Keratinocyte (primary cell): ENCODE data around the gene FREM2. TPM values are rescaled to one million over a fixed set of nuclear protein-coding genes. Genes with fewer than 3 reads are reported as not detected.

Experiments
- DNase-seq: peaks from one replicate; pipeline ENCODE4 v3.0.0-alpha.2; 2011; ENCODE audit warnings: low read depth, missing footprints, low spot score
- FAIRE-seq: peaks from 2 replicates; lab custom pipeline; 2011; peaks lifted over from hg19 to GRCh38; lab: Jason Lieb, UNC
- H2AFZ ChIP-seq: 2 replicates; pipeline ENCODE4 v1.6.0; 2012; ENCODE audit warnings: low read length, control low read depth, inconsistent platforms; ENCODE audit not compliant: control insufficient read depth
- H3K27ac ChIP-seq: 2 replicates; pipeline ENCODE4 v1.5.1; 2011; ENCODE audit warnings: low read length; ENCODE audit not compliant: control insufficient read depth, insufficient read depth
- H3K27me3 ChIP-seq: 3 replicates; pipeline ENCODE4 v1.6.0; 2011; ENCODE audit warnings: low read length; ENCODE audit not compliant: control insufficient read depth, insufficient read depth; ENCODE audit errors: extremely low read depth
- H3K36me3 ChIP-seq, 2 experiments: 2 replicates in 1 of 2; 3 replicates in 1 of 2; pipeline ENCODE4 v1.5.1; 2011; ENCODE audit warnings: low read length in 2 of 2, mild to moderate bottlenecking in 1 of 2; ENCODE audit not compliant: control insufficient read depth in 2 of 2, insufficient read depth in 2 of 2; ENCODE audit errors: extremely low read depth in 1 of 2
- H3K4me1 ChIP-seq: 3 replicates; pipeline ENCODE4 v1.5.1; 2011; ENCODE audit warnings: low read length; ENCODE audit not compliant: control insufficient read depth, insufficient read depth; ENCODE audit errors: extremely low read depth
- H3K4me2 ChIP-seq: 3 replicates; pipeline ENCODE4 v1.6.0; 2011; ENCODE audit warnings: low read depth, low read length; ENCODE audit not compliant: control insufficient read depth, insufficient read depth; ENCODE audit errors: extremely low read depth
- H3K4me3 ChIP-seq, 3 experiments: fragments of 200-600 bp in 1 of 3; sonication (generic) in 1 of 3; 2 replicates in 2 of 3; 3 replicates in 1 of 3; pipeline ENCODE4 v1.5.1; 2011 to 2016; ENCODE audit warnings: low read length in 3 of 3, mild to moderate bottlenecking in 3 of 3, control low read depth in 2 of 3, inconsistent platforms in 1 of 3, low read depth in 1 of 3, mixed read lengths in 1 of 3, mixed run types in 1 of 3, moderate library complexity in 1 of 3; ENCODE audit not compliant: control insufficient read depth in 2 of 3, insufficient read depth in 2 of 3; ENCODE audit errors: extremely low read depth in 1 of 3
- H3K79me2 ChIP-seq: 2 replicates; pipeline ENCODE4 v1.6.0; 2012; ENCODE audit warnings: low read length; ENCODE audit not compliant: control insufficient read depth, insufficient read depth
- H3K9ac ChIP-seq: 3 replicates; pipeline ENCODE4 v1.6.0; 2011; ENCODE audit warnings: low read length; ENCODE audit not compliant: control insufficient read depth, insufficient read depth; ENCODE audit errors: extremely low read depth
- H3K9me1 ChIP-seq: 3 replicates; pipeline ENCODE4 v1.6.0; 2011; ENCODE audit warnings: low read length; ENCODE audit not compliant: control insufficient read depth, insufficient read depth; ENCODE audit errors: extremely low read depth
- H3K9me3 ChIP-seq: 2 replicates; pipeline ENCODE4 v1.5.1; 2012; ENCODE audit warnings: low read depth, low read length; ENCODE audit not compliant: control insufficient read depth
- H4K20me1 ChIP-seq: 3 replicates; pipeline ENCODE4 v1.6.0; 2011; ENCODE audit warnings: low read length; ENCODE audit not compliant: control insufficient read depth, insufficient read depth; ENCODE audit errors: extremely low read depth
- CTCF ChIP-seq, 3 experiments: IDR thresholded peaks in 1 of 3; conservative IDR thresholded peaks in 1 of 3; optimal IDR thresholded peaks in 1 of 3; 2 replicates in 2 of 3; 3 replicates in 1 of 3; pipeline versions ENCODE3 to v1.5.1; 2011; ENCODE audit warnings: low read length in 3 of 3, mild to moderate bottlenecking in 3 of 3, moderate library complexity in 2 of 3, control low read depth in 1 of 3, inconsistent platforms in 1 of 3; ENCODE audit not compliant: insufficient read depth in 2 of 3; ENCODE audit errors: extremely low read depth in 1 of 3
- EZH2 ChIP-seq: IDR thresholded peaks from one replicate; pipeline ENCODE4 v1.6.1; 2012; ENCODE audit warnings: inconsistent platforms, mild to moderate bottlenecking, low read length, moderate library complexity
- dilution Hi-C: fragments of 300-500 bp; cut with MboI; formaldehyde crosslinking; loops from one replicate; pipeline ENCODE4 v1.7.0; 2020; ENCODE audit warnings: low sequenced_read_pairs; ENCODE audit not compliant: extremely low pct_ligation_motif_present
- polyA plus RNA-seq, 5 experiments: library from polyadenylated mRNA; depleted of rRNA in 3 of 5; stranded (reverse) in 3 of 5; stranded (forward) in 1 of 5; unstranded in 1 of 5; fragments of >200 nt; gene quantifications; 1 replicate in 1 of 5; 2 replicates in 3 of 5; 3 replicates in 1 of 5; pipeline versions ENCODE4 v1.2.1 to v1.2.3, GENCODE V29; 2011 to 2012; ENCODE audit warnings: missing spikeins in 2 of 5, low read depth in 1 of 5, low replicate concordance in 1 of 5

The FREM2 gene
- polyA plus RNA-seq, 1 donor (not counting 4 experiments of a cell fraction or from before 2014, with no cell fraction given): 0.01 TPM

DNA sequence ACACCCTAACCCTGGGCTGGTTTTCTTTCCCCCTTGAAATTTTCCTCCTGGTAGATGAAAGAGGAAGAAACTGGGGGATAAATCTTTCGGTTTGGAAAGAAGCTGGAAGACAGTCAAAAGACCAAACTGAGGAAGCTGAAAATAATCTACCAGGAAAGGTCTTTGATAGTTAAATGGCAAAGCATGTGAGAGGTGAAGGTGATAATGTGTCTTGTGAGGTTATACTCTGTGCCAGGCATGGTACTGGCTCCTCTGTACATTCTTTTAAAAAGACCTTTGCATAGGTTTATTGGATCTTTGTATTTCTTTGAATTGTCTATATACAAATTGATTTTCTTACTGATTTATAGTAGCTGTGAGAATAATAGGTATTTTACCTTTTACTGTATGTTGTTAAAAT, 98.6 kb downstream of the FREM2 start:
- no peaks in the 10 kb centered on the region for H3K9me3 ChIP-seq
- no peak for DNase-seq
- H3K36me3 ChIP-seq: no peaks in the 10 kb centered on the region
- FAIRE-seq: no peak
- H3K9me1 ChIP-seq: no peaks in the 10 kb centered on the region
- TF ChIP-seq EZH2 (no peak), CTCF (optimal IDR thresholded peaks at IDR 0.05 in 1 of 3, IDR thresholded peaks at IDR 0.05 in 1 of 3, conservative IDR thresholded peaks at IDR 0.05 in 1 of 3; ENCODE audit: extremely low read depth in 1 of 3, insufficient read depth in 2 of 3, low read length in 3 of 3) (no peak)
- H3K4me3 ChIP-seq: no peak overlapping the region
- peak overlapping the region; percentile 21 for H2AFZ ChIP-seq
- no peaks in the 10 kb centered on the region for H4K20me1 ChIP-seq
- H3K27ac ChIP-seq: no peak overlapping the region
- H3K79me2 ChIP-seq: no peaks in the 10 kb centered on the region
- H3K4me1 ChIP-seq: no peaks in the 10 kb centered on the region
- no peaks in the 10 kb centered on the region for H3K27me3 ChIP-seq
- no peak overlapping the region for H3K9ac ChIP-seq
- dilution Hi-C loops: no loop called here
- H3K4me2 ChIP-seq: no peak overlapping the region

DNA sequence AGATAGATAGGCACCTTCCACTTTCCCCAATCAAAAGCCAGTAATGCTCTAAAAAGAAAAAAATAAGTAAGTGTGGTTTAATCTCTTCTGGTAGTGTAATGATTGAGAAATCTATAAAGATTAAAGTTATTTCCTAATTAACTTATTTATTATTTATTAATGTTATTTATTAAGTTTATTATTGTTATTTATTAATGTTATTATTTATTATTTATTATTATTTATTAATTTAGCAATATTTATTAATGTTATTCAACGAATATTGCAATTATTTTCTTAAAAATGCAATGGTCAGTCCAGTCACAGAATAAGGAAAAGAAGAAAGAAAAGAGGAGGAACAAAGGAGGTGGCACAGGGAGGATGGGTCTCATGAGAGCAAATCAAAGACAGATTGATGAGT, 100.7 kb downstream of the FREM2 start:
- DNase-seq (no peak), FAIRE-seq (no peak)
- no peak overlapping the region for H3K27ac ChIP-seq
- no peak overlapping the region for H3K4me3 ChIP-seq
- H3K9ac ChIP-seq: no peak overlapping the region
- dilution Hi-C loops: no loop called here
- no peaks in the 10 kb centered on the region for H3K4me1 ChIP-seq
- H3K27me3 ChIP-seq: no peaks in the 10 kb centered on the region
- no peaks in the 10 kb centered on the region for H4K20me1 ChIP-seq
- no peaks in the 10 kb centered on the region for H3K9me3 ChIP-seq
- no peaks in the 10 kb centered on the region for H3K36me3 ChIP-seq
- H3K79me2 ChIP-seq: no peaks in the 10 kb centered on the region
- TF ChIP-seq CTCF (optimal IDR thresholded peaks at IDR 0.05 in 1 of 3, IDR thresholded peaks at IDR 0.05 in 1 of 3, conservative IDR thresholded peaks at IDR 0.05 in 1 of 3; ENCODE audit: extremely low read depth in 1 of 3, insufficient read depth in 2 of 3, low read length in 3 of 3) (no peak), EZH2 (no peak)
- no peak overlapping the region for H2AFZ ChIP-seq
- no peak overlapping the region for H3K4me2 ChIP-seq
- no peaks in the 10 kb centered on the region for H3K9me1 ChIP-seq
